ENCODE measurements around the gene UACA.

The UACA gene

DNA sequence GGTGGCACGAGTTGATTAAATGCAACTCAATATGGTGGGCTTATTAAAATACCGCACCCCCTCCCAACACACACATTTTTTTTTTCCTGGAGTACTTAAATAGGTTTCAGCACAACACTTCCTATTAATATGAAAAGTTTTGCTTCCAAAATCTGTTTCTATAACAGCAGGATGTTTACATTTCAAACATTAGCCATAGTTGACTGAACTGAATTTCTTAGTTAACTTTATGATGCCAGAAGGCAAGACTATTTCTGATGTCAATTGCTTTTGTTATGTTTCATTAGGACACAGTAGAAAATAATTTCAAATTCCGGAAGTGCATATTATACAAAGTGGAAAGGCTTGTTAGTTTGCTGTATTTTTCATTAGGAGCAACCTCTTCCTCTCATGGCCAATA lies 104.7 kb downstream of the UACA start:
- Histone ChIP-seq H3K4me1 (no peaks in the 10 kb centered on the region), H3K27me3 (no peaks in the 10 kb centered on the region), H3K4me3 (ENCODE audit: low read depth, low read length) (no peak overlapping the region), H3K36me3 (no peaks in the 10 kb centered on the region), H3K9me3 (no peaks in the 10 kb centered on the region; the same call in 1 of the 2 replicates)
- TF ChIP-seq, protein P1, sequence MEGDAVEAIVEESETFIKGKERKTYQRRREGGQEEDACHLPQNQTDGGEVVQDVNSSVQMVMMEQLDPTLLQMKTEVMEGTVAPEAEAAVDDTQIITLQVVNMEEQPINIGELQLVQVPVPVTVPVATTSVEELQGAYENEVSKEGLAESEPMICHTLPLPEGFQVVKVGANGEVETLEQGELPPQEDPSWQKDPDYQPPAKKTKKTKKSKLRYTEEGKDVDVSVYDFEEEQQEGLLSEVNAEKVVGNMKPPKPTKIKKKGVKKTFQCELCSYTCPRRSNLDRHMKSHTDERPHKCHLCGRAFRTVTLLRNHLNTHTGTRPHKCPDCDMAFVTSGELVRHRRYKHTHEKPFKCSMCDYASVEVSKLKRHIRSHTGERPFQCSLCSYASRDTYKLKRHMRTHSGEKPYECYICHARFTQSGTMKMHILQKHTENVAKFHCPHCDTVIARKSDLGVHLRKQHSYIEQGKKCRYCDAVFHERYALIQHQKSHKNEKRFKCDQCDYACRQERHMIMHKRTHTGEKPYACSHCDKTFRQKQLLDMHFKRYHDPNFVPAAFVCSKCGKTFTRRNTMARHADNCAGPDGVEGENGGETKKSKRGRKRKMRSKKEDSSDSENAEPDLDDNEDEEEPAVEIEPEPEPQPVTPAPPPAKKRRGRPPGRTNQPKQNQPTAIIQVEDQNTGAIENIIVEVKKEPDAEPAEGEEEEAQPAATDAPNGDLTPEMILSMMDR (IDR thresholded peaks at IDR 0.05; ENCODE audit: low read depth, low read length): no peak
- DNase-seq: no peak

DNA sequence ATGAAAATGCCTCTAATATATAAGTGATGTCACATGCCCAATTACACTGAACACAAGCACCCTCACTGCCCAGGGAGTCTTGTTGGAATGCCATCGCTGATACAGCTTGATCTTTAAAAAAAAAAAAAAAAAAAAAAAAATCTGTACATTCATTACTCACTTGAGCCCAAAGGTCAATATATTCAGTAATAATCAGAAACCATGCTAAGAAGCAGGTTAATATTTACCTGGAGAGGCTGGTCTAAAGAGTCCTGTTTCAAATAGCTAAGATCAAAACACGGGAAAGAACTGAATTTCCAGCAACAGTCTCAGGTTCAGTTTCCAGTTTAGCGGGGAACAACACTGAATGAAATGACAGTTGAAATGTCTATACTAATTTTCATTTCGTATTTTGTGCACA lies 109.9 kb downstream of the UACA start:
- Histone ChIP-seq H3K36me3 (no peaks in the 10 kb centered on the region), H3K9me3 (no peaks in the 10 kb centered on the region), H3K27me3 (no peaks in the 10 kb centered on the region), H3K4me1 (no peaks in the 10 kb centered on the region), H3K4me3 (ENCODE audit: low read depth, low read length) (no peak overlapping the region)
- TF ChIP-seq, protein P1 (IDR thresholded peaks at IDR 0.05; ENCODE audit: low read depth, low read length): no peak
- DNase-seq: no peak

DNA sequence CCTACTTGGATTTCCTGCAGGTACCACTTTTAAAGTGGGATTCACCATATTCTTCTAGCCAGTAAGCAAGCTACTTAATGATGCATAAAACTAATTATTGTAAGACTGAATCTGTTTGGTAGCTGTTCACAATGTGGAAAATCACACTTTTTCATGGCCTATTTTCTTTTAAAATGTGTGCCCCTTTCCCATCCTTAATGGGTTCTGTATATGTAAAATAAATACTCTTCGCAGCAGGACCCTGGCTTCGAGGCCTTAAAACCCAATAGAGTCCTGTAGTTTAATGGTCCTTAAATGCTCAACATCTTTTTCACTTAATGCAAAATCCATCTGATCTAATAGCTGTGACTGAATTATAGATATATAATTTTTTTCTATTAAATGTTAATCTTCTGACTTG lies 111.0 kb downstream of the UACA start:
- Histone ChIP-seq H3K4me1 (no peaks in the 10 kb centered on the region), H3K36me3 (no peaks in the 10 kb centered on the region), H3K9me3 (no peaks in the 10 kb centered on the region), H3K4me3 (ENCODE audit: low read depth, low read length) (no peak overlapping the region), H3K27me3 (no peaks in the 10 kb centered on the region)
- TF ChIP-seq, protein P1 (IDR thresholded peaks at IDR 0.05; ENCODE audit: low read depth, low read length): no peak
- DNase-seq: no peak

DNA sequence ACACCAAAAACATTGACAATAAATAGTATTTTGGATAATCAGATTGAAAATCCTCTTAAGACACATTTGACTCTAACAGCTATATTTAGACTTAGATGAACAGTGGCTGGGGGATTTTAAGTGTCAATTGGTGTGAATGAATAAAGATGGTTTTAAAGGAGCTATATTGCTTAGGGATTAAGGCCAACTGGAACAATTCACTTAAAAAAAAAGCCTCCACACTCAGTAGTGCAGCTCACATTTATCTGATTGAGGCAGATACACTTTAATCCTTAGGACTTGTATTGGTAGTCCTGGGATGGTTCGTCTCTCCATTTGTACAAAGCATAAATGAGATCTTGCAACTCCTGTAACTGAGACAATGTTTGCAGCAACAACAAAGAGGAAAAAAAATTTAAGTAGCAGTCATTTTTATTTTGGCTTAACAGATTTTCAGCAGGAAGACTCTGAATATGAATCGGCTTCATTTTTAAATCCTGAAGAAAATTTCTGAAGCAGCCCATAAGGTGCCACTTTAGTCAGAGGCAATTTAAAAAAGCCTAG lies 112.0 kb downstream of the UACA start:
- Histone ChIP-seq H3K9me3 (no peaks in the 10 kb centered on the region), H3K4me3 (ENCODE audit: low read depth, low read length) (no peak overlapping the region), H3K36me3 (no peaks in the 10 kb centered on the region), H3K4me1 (no peaks in the 10 kb centered on the region), H3K27me3 (no peaks in the 10 kb centered on the region)
- TF ChIP-seq, protein P1 (IDR thresholded peaks at IDR 0.05; ENCODE audit: low read depth, low read length): no peak
- no peak for DNase-seq

DNA sequence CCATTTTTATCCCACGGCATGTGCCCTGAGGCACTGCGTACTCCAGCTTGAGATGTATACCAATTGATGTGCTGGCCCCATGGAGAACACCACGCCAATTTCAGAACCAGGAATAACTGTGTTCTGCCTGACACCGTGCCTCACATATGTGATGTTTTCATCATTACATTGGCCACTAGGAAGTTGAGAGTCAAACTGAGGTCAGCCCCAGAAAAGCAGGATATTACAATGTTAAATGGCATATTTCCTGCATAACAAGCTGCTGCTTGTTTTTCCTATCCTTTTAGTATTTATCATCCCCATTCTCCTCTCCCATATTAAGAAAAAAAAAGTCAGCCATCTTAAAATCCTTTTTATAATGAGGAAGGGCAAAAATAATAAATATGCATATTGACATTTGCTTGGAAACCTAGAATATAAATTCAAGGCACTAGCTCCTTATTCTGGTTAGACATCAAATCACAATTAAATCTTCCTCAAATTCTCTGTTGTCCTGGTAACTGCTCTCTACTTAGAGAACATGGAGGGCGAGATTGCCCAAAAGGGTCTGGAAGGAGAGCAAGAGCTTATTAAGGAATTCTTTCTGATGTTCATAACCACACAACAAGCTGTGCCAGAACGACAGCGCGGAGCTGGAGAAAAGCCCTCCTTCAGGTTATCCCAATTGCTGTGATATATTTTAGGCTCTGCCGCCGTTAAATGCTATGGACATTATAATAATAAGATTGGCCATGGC lies 112.6 kb downstream of the UACA start:
- Histone ChIP-seq H3K9me3 (no peaks in the 10 kb centered on the region), H3K27me3 (no peaks in the 10 kb centered on the region), H3K4me1 (no peaks in the 10 kb centered on the region), H3K36me3 (no peaks in the 10 kb centered on the region), H3K4me3 (ENCODE audit: low read depth, low read length) (no peak overlapping the region)
- no peak for DNase-seq
- TF ChIP-seq, protein P1 (IDR thresholded peaks at IDR 0.05; ENCODE audit: low read depth, low read length): no peak

DNA sequence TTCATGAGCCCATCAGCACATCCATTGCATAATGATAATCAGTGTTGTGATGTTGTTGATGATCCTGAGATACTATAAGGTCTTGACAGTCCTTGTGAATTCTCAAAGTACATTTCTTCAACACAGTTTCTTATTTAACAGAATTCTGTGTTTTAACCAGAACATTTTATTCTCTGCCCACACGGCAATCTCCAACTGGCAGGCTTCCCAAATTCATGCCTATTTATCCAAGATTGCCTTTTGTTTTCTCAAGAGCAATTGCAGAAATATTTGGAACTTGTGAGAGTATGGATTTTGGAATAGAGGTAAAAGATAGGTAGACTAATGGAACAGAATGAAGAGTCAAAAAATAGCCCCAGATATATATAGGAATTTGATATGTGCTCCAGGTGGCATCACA lies 116.0 kb downstream of the UACA start:
- H3K4me1 ChIP-seq: no peaks in the 10 kb centered on the region
- H3K36me3 ChIP-seq: no peaks in the 10 kb centered on the region
- no peaks in the 10 kb centered on the region for H3K9me3 ChIP-seq
- no peaks in the 10 kb centered on the region for H3K27me3 ChIP-seq
- DNase-seq: no peak
- H3K4me3 ChIP-seq (ENCODE audit: low read depth, low read length): no peak overlapping the region
- TF ChIP-seq, protein P1 (IDR thresholded peaks at IDR 0.05; ENCODE audit: low read depth, low read length): no peak
